ENCODE data around the gene ATP8A1.
"Not testable (repeated sequence)": the region's sequence is repeated elsewhere in the genome, so short reads cannot be mapped to it uniquely, and the experiment has no call there.

Gene ATP8A1

DNA sequence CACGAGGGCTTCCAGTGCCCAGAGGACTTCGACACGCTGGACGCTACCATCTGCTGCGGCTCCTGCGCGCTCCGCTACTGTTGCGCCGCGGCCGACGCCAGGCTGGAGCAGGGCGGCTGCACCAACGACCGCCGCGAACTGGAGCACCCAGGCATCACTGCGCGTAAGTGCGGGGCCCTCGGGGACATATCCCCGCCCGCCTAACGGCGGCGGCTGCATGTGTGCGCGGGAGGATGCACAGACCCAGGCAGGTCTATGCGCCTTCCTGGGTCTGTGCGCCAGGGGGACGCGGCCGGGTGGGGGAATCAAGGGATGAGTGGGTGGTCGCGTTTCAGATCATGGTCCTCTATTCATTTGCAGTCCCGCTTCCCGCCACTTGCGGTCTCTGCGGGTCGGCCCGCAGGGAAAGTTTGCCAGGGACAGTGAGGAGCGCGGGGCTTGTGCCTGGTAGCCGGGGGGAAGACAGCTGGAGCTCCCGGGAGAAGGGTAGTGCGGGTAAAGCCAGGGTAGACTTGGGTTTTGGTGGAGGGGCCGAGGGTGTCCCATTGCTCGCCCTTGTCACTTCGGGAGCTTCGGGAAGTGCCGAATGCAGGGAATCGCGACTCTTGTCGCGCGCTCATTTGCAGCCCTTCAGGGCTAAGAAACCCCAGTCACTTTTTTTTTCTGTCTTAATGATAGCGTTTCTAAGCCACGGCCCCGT is 258.6 kb downstream of the ATP8A1 start:
- DNase-seq: peak; percentile 51

GRCh38 chr4:42397635-42398170 is 259.2 kb downstream of the ATP8A1 start:
- peak; percentile 28 for DNase-seq

DNA sequence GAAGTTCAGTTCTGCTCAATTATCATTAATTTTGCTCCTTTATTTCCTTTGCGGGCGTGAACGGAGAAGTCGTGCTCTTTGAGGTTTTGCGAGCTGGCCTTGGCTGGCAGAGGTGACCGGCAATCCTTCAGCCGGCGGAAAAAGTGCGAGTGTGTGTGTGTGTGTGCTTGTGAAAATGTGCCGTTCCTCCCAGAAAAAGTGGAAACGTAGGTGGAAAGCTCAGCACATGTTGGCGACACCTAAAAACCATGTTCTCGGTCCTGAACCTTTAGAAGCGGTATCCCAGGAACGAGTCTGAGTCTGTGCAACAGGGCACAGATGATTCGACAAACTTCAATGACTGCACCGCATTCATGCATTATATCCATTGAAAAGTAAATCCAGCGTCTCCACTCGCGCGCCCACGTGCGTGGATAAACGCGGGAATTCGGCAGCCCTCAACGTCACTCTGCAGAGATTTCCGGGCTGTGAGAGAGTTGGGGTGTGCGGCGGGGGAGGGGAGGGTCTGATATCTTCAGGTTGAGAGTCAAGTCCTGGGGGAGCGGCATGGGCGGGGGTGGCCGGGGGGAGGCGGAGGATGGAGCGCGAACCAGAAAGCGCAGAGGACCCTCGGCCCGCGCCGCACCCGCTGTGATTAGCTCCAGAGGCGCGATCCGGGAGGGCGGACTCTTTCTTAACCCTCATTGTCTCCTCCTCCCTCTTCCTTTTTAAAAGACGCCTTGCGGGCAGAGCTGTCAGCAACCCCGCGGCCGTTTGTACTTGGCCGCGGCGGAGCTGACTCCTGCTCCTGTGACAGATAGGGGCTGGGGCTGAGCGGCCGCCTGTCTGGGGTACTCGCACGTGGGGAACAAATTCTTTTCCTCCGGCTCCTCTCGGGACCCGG is 259.9 kb downstream of the ATP8A1 start, which contains the start of gene SHISA3:
Gene SHISA3 (plus strand): TSS at position 737 of the 883 bp plus-strand sequence. CDS start 569 bp downstream, outside the sequence.
- DNase-seq: peak; percentile 46

GRCh38 chr4:42396361-42396751 is 260.5 kb downstream of the ATP8A1 start:
- no peak for DNase-seq

- no peak for DNase-seq
Observed at GRCh38 chr4:42395595-42395994, 261.3 kb downstream of the ATP8A1 start.

DNA sequence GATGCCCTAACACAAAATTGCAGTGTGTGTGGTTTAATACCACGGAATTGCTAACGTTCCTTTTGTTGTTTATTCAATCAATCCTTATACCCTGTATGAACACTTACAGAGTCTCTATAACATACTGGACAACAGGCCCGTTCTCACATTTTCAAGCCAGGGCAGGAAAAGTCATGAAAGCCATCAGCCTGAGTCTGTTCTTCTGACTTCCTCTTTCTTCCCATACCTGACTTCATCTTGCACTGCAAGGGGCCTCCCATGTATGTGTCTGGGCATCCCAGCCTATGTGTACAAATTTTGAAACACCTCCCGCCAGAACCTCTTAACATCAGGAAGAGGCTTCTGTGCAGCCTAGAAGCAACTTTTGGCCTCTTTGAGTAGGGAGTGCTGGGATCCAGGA is 264.5 kb downstream of the ATP8A1 start:
- DNase-seq: no peak

DNA sequence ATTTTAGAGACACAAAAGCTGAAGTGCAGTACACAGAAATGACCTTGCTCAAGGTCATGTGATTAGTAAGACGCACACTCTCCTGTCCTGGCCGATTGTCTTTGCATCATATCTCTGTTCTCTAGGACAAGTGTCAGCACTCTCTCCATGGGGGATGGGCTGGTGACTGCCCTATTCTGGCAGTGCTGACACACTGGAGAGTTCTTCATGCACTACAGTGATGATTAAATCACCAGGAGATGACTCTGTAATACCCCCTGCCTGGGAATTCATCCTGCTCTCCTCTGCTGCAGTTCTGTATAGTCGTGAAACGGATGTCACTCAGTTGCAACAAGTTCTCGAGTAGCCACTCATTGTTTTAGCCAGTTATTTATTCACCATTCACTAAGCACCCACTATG is 264.9 kb downstream of the ATP8A1 start:
- no peak for DNase-seq

- no peak for DNase-seq
Observed at GRCh38 chr4:42391355-42391664, 265.6 kb downstream of the ATP8A1 start.

DNA sequence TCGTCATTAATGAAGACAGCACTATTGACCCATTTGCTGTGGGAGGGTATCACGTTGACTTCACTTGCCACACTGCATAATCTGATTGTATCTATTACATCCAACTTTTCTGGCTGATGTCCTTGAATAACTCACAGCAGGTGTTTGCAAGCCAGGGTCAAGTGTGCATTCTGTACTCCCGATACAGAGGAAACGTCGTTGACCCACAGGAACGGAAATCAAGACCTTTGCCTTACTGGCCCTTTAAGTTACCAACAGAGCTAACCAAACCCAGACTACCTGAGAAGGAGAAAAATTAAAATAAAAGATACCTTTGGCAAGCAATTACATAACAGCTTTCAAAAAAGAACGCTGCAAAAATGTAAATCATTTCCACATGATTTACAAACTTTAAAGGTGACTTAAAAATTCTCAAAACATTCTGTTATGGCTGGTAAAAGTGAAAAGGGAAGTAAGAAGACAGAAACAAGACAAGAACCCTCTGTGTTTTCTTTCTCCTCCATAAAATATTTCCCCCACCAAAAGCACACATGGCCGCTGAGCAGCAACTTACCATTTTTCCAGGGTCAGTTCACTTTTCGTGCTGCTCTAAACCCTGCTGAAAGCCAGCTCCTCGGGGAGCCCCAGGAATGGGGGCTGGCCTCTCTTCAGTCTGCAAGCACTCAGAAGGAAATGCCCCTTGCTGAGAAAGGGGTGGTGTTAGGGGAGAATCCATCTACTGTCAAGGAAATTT is 266.1 kb downstream of the ATP8A1 start:
- DNase-seq: no peak

- no peak for DNase-seq
Observed at GRCh38 chr4:42385516-42385915, 271.4 kb downstream of the ATP8A1 start.

GRCh38 chr4:42381666-42382065 is 275.2 kb downstream of the ATP8A1 start:
- no peak for DNase-seq

GRCh38 chr4:42377497-42377896 is 279.4 kb downstream of the ATP8A1 start:
- no peak for DNase-seq

- DNase-seq: not testable (repeated sequence)
Observed at GRCh38 chr4:42372303-42372702, 284.6 kb downstream of the ATP8A1 start.

GRCh38 chr4:42371305-42372252 is 285.3 kb downstream of the ATP8A1 start:
- DNase-seq: no peak

- DNase-seq: no peak
Observed at GRCh38 chr4:42369489-42369888, 287.4 kb downstream of the ATP8A1 start.

DNA sequence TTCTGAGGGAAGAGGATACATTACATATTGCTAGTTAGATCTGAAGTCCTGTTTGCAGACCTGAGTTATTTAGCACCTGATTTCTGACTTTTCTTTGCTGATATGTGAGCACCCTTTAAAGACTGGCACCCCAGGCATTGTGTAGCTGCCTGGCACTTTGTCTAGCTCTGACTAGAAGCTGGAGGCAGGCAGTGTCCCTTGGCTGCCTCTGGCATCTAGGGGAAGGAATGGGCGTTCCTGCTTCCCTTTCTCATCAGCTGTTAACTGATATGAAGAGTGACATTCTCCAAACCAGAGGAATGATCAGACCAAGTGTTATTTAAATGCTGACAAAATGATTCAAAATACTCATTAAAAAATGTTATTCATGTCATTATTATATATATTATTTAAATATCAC is 289.9 kb downstream of the ATP8A1 start:
- DNase-seq: no peak

GRCh38 chr4:42364266-42365053 is 292.4 kb downstream of the ATP8A1 start:
- no peak for DNase-seq

DNA sequence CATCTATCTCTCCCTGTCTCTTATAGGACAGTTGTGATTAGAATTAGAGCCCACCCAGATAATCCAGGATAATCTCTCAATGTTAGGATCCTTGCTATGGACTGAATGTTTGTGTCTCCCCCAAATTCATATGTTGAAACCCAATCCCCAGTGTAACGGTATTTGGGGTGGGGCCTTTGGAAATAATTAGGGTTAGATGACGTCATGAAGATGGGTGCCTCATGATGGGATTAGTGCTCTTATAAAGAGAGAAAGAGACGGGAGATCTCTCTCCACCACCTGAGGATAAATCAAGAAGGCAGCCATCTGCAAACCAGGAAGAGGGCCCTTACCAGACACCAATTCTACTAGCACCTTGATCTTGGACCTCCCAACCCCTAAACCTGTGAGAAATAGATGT is 293.3 kb downstream of the ATP8A1 start:
- no peak for DNase-seq

DNA sequence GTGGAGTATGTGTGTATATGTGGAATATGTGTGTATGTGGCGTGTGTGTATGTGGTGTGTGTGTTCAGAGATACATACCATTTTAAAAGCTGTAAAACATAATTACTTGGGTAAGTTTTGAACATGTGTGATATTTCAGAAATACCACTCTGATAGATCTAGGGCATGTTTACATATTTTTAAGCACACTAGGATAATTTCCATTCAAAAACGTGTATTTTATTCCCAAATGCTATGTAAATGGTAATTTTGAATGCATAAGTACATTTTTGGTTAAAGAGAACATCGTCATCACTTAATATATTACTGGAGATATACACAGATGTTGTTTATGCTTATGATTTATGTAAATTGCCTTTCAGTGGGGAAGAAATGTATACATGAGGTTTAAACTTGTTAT is 294.3 kb downstream of the ATP8A1 start:
- no peak for DNase-seq

- DNase-seq: no peak
Observed at GRCh38 chr4:42361456-42361855, 295.4 kb downstream of the ATP8A1 start.

DNA sequence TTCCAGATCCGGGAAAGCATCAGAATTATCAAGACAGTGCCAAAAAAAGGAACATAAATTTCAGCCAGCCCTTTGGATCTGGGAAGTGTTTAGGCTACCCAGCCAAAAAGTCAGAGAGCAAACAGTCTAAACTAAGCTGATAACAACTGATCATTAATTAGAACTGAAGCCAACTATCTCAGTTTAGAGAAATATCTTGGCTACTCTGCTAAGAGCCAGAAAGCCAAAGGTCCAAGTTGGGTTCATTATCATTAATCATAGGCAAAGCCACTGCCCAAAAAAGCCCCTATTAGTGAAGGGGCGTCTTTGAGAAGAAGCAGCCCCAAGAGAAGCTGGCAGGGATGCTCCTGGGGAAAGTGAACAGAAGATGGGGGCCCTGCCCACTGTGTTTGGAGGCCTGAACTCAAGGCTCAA is 296.6 kb downstream of the ATP8A1 start:
- DNase-seq: no peak

Measured in stimulated activated CD4-positive, alpha-beta T cell treated with anti-CD3 and anti-CD28 coated beads, Interleukin-15, amount 100 ng/mL, for 24 hours (primary cell).